Stomach smooth muscle (tissue), 2 donors: Measurements from ENCODE around the gene SLCO2A1.

Source experiments
- H3K27ac ChIP-seq: one replicate; pipeline ENCODE4 v1.7.0; 2013; ENCODE audit warnings: mild to moderate bottlenecking, low read length, inconsistent platforms
- H3K27me3 ChIP-seq, 2 donors: one replicate each; pipeline ENCODE4 v1.7.0; 2013; ENCODE audit warnings: low read length in 2 of 2; ENCODE audit not compliant: insufficient read depth in 2 of 2, control insufficient read depth in 1 of 2
- H3K36me3 ChIP-seq, 2 donors: one replicate each; pipeline ENCODE4 v1.7.0; 2013; ENCODE audit warnings: low read length in 2 of 2; ENCODE audit not compliant: control insufficient read depth in 2 of 2, insufficient read depth in 2 of 2
- H3K4me1 ChIP-seq: one replicate; pipeline ENCODE4 v1.7.0; 2013; ENCODE audit warnings: low read length; ENCODE audit not compliant: control insufficient read depth, insufficient read depth
- H3K4me3 ChIP-seq, 2 donors: one replicate each; pipeline ENCODE4 v1.7.0; 2013; ENCODE audit warnings: low read length in 2 of 2
- H3K9ac ChIP-seq, 2 donors: one replicate each; pipeline ENCODE4 v1.7.0; 2013; ENCODE audit warnings: low read length in 2 of 2, mild to moderate bottlenecking in 1 of 2
- H3K9me3 ChIP-seq, 2 donors: one replicate each; pipeline ENCODE4 v1.7.0; 2013; ENCODE audit warnings: low read length in 2 of 2; ENCODE audit not compliant: control insufficient read depth in 2 of 2
- donor health status: healthy.
- donor health status: Pancreatic carcinoma.

Gene SLCO2A1

DNA sequence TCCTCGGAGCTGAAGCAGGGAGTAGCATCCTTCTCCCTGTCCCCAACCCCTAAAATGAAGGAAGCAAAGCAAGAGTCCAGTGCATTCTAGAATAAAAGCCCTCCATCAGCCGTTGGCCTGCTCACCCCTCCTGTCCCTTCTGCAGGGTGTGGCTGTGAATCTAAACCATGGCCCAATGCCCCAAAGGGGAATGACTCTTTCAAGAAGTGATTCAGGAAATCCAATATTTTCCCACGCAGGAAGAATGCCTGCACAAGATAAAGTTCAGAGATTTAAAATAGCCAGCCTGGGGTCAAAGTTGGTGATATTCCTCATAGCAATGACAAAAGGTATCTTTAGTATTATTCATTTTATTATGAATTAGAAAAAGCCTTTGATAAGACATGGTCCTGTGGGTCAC, 38.5 kb downstream of the SLCO2A1 start:
- no peak overlapping the region for H3K9ac ChIP-seq
- no peaks in the 10 kb centered on the region for H3K9me3 ChIP-seq
- H3K27me3 ChIP-seq, result peaks cover 0 to 2% of the 10 kb centered on the region in 2 donors
- H3K36me3 ChIP-seq, result no peaks in the 10 kb centered on the region
- no peak overlapping the region for H3K4me3 ChIP-seq
- H3K4me1 ChIP-seq, result peaks cover 4% of the 10 kb centered on the region
- no peak overlapping the region for H3K27ac ChIP-seq

DNA sequence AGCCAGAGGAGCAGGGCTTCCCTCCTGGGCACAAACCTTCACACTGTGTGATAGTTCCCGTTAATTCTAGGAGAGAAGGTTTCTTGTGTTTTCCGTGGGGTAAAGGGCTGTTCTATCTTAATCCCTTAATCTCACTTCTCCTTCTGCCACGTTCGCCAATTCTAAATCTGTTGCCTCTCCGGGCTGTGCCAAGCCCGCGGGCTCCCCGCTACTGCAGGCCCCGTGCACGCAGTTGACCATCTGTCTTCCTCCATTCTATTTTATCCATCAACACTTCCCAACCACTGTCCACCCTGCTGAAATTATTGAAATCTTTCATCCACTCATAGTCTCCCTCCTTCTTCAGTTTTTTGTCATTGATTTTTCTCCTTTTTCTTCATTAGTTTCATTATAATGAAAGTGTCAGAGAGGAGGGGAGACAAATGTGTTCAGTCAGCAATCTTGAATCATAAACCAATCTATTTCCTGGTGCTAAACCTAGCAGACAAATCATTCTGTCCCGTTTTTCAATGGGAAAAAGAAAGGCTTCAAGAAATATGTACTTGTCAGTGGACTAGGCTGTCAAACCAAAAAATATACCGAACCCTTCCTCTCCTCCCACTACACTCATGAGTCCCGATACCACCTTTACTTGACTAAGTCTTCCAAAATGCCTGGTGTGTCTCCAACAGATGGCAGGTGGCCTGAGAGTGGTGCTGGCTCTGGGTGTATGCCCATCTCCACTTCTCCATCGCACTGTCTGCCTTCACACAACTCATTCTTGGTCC, 39.6 kb downstream of the SLCO2A1 start:
- Histone ChIP-seq H3K27ac (no peak overlapping the region), H3K4me1 (peaks cover 4% of the 10 kb centered on the region), H3K36me3 (no peaks in the 10 kb centered on the region), H3K9me3 (no peaks in the 10 kb centered on the region), H3K4me3 (no peak overlapping the region), H3K9ac (no peak overlapping the region), H3K27me3 (peaks cover 0 to 2% of the 10 kb centered on the region in 2 donors)

DNA sequence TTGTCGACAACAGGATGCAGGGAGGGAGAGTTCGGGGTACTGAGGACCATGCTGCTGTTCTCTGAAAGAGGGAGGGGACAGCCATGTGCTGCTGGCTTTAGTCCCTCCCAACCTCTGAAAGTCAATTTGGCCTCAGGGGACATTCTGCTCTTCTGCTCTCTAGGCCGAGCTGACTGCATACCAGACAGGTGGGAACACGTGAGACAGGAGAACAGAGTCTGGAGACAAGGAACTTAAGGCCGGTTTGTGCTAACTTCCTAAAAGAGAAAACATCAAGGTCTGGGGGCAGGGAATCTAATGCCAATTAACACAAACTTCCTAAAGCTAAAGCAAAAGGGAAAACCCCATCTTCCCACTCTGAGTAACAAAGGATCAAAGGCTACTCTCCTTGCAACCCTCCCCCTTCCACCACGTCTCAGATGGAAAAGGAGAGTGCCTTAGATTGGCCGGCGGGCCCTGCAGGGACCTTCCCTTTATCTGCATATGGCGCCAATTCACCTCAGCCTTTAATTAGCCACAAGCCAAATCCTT, 41.0 kb downstream of the SLCO2A1 start:
- H3K36me3 ChIP-seq, result no peaks in the 10 kb centered on the region
- peaks cover 4% of the 10 kb centered on the region for H3K4me1 ChIP-seq
- no peaks in the 10 kb centered on the region for H3K9me3 ChIP-seq
- no peak overlapping the region for H3K27ac ChIP-seq
- H3K27me3 ChIP-seq, result peaks cover 0 to 2% of the 10 kb centered on the region in 2 donors
- H3K9ac ChIP-seq, result no peak overlapping the region
- H3K4me3 ChIP-seq, result no peak overlapping the region

DNA sequence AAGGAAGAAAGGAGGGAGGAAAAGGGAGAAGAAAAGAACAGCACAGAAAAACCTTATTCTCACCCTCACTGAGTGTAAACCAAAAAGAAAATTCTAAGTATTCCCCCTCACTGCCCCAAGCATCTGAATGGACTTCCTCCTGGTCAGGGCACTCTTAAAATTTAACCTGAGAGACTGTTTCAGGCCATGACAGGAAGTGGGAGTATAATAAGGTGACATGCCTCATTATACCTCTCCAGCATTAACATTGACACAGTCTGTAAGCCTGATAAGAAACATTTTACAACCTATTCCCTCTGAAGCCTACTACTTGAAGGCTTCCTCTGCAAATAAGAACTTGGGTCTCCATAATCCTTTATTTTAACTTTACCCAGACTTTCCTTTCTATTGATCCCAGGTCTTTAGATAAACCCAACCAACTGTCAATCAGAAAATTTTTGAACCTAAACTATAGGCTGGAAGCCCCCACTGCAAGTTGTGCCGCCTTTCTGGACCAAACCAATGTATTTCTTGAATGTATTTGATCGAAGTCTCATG, 41.7 kb downstream of the SLCO2A1 start:
- H3K9me3 ChIP-seq, result no peaks in the 10 kb centered on the region
- H3K27me3 ChIP-seq, result peaks cover 0 to 2% of the 10 kb centered on the region in 2 donors
- peaks cover 4% of the 10 kb centered on the region for H3K4me1 ChIP-seq
- no peak overlapping the region for H3K27ac ChIP-seq
- H3K4me3 ChIP-seq, result no peak overlapping the region
- H3K36me3 ChIP-seq, result no peaks in the 10 kb centered on the region
- H3K9ac ChIP-seq, result no peak overlapping the region

DNA sequence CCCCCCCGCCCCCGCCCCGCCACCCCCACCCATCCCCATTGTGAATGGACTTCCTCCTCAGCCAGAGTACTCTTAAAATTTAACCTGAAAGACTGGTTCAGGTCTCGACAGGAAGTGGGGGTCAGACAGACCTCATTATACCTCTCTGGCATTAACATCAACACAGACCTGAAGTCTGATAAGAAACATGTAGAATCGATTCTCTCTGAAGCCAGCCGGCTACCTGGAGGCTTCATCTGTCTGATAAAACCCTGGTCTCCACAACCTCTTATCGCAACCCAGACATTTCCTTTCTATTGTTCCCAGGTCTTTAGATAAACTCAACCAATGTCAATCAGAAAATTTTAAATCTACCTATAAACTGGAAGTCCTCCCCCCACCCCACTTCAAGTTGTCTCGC, 42.6 kb downstream of the SLCO2A1 start:
- Histone ChIP-seq H3K9ac (no peak overlapping the region), H3K4me1 (no peaks in the 10 kb centered on the region), H3K27me3 (peaks cover 0 to 2% of the 10 kb centered on the region in 2 donors), H3K36me3 (no peaks in the 10 kb centered on the region), H3K9me3 (no peaks in the 10 kb centered on the region), H3K4me3 (no peak overlapping the region), H3K27ac (no peak overlapping the region)

DNA sequence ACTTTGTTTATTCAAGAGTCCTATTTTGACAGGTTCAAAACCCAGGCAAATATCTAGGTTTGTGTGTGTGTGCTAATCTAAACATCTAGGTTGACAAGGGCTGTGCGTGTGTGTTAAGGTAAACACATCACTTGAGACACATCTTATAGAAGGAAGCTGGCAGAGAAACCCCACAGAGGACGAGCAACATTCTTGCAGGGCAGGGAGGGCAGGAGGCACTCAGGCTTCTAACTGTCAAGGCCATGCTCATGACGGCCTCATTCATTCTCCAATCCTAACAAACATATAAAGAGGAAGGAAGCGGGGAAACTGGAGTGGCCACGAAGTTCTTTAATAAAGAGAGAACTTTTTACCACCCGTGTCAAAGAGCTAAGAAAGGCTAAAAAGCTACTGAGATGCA, 43.4 kb downstream of the SLCO2A1 start:
- Histone ChIP-seq H3K9me3 (no peaks in the 10 kb centered on the region), H3K4me3 (no peak overlapping the region), H3K9ac (no peak overlapping the region), H3K27ac (no peak overlapping the region), H3K4me1 (no peaks in the 10 kb centered on the region), H3K27me3 (peaks cover 0 to 2% of the 10 kb centered on the region in 2 donors), H3K36me3 (no peaks in the 10 kb centered on the region)

DNA sequence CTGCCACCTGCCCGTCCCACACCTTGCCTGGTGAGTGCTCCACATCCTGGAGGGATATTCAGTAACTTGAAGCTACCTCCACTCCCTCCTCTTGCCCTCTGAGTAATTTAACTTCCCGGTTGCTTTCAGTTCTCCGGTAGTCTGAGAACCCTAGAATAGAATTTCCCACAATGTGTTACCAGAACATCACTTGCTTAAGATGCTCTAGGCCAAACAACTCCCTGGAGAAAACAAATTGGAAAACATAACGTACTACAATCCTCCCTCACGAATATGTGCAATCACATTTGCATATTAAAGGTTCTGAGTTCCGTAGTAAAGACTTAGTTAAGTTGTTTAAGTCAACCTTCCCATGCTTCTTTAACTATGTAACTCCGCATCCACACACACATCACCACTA, 44.8 kb downstream of the SLCO2A1 start:
- H3K9ac ChIP-seq, result no peak overlapping the region
- no peaks in the 10 kb centered on the region for H3K4me1 ChIP-seq
- no peaks in the 10 kb centered on the region for H3K9me3 ChIP-seq
- no peak overlapping the region for H3K27ac ChIP-seq
- no peak overlapping the region for H3K4me3 ChIP-seq
- no peaks in the 10 kb centered on the region for H3K36me3 ChIP-seq
- H3K27me3 ChIP-seq, result peaks cover 0 to 2% of the 10 kb centered on the region in 2 donors

DNA sequence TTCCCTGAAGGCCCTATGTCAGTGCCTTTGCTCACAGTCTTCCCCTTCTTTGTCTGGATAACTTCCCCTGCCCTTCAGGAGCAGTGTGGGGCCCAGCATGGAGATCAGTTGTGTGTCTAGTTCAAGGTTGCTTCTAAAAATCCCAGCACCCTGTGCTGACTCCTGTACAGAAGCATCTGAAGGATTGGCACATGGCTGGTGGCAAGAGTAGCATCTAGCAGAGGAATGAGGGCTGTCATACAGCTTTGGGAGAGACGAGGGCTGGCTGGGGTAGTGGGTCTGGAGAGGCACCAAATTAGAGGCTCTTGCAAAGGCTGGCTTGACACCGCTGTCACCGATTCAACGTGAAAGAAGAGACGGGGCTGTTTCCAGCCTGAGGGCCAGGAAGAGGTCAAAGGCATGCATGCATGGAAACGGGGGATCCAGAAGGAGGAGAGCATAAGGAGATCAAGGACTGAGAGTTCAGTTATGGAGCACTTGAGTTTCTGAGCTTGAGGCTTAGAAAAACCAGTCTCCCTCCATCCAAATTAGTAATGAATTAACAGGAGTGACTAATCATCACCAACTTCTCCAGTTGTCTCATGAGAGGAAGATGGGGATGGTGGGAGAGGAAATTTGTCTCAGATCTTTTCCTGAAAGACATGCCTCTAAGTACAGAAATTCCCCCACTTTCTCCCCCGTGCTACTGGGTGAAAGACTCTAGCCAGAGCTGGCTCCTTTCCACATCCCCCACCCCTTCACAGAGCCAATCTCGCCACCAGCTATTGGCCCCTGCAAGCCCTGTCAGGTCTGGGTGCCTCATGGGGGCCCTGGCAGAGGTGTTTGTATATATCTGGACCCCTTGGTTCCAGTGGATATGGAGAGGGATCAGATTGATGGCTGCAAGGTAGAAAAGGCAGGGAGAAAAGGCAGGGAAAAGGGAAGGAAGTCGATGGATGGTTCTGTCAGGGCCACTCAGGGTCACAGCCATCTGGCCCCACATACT, 45.9 kb downstream of the SLCO2A1 start:
- Histone ChIP-seq H3K4me3 (no peak overlapping the region), H3K4me1 (no peaks in the 10 kb centered on the region), H3K36me3 (no peaks in the 10 kb centered on the region)

DNA sequence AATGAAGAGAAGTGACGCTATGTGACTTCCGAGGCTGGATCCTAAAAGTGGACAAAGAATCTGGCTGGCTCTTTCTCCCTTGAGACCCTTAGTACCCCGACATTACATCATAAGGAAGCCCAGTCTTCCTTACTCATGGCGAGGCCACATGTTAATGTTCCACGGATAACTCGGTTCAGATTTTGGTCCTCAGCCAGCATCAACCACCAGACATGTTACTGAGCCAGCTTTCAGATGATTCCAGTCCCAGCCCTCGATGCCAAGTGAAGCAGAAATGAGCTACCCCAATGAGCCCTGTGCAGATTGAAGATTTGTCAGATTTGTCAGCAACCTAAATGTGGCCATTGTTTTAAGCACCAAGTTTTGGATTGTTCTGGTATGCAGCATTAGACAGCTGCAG, 46.6 kb downstream of the SLCO2A1 start:
- H3K9ac ChIP-seq, result no peak overlapping the region
- H3K4me1 ChIP-seq, result no peaks in the 10 kb centered on the region
- H3K27ac ChIP-seq, result no peak overlapping the region
- H3K27me3 ChIP-seq, result no peaks in the 10 kb centered on the region
- H3K36me3 ChIP-seq, result no peaks in the 10 kb centered on the region
- H3K4me3 ChIP-seq, result no peak overlapping the region
- no peaks in the 10 kb centered on the region for H3K9me3 ChIP-seq

More for the DNA sequence above, 45.9 kb downstream of the SLCO2A1 start:
- H3K9ac ChIP-seq, result no peak overlapping the region
- peaks cover 0 to 2% of the 10 kb centered on the region in 2 donors for H3K27me3 ChIP-seq
- no peaks in the 10 kb centered on the region for H3K9me3 ChIP-seq
- no peak overlapping the region for H3K27ac ChIP-seq

DNA sequence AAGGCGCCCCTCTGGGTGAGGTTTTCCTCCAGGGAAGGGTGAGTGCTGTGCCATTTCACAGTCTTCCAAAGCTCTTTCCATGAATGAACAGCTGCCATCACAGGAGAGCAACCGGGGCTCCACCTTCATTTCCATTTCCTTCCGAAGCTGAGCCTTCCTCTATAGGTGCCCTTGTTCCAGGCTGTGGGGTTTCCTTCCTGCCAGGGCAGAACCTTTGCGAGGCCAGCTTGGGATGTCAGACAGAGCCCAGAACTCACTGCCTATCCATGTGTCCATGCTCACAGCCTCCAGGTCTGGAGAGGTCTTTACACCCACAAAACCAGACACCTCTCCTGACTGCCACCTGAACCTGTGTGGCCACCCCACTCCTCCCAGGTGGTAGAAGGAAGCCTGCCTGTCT, 49.2 kb downstream of the SLCO2A1 start:
- peaks cover 4% of the 10 kb centered on the region for H3K4me1 ChIP-seq
- H3K27me3 ChIP-seq, result no peaks in the 10 kb centered on the region
- no peaks in the 10 kb centered on the region for H3K9me3 ChIP-seq
- no peak overlapping the region for H3K9ac ChIP-seq
- no peaks in the 10 kb centered on the region for H3K36me3 ChIP-seq
- no peak overlapping the region for H3K4me3 ChIP-seq
- no peak overlapping the region for H3K27ac ChIP-seq
